ENCODE measurements around the gene DSG2.

DSG2 gene

GRCh38 chr18:31516437-31516836 is 18.5 kb downstream of the DSG2 start:
- TF ChIP-seq ISL1 (CRISPR knock-in tag; IDR thresholded peaks at IDR 0.05) (no peak), ZNF565 (CRISPR knock-in tag; conservative IDR thresholded peaks at IDR 0.05; ENCODE audit: low read depth) (no peak), RARB (CRISPR knock-in tag; IDR thresholded peaks at IDR 0.05) (no peak), CSRNP3 (CRISPR knock-in tag; IDR thresholded peaks at IDR 0.05) (no peak), POU6F1 (CRISPR knock-in tag; IDR thresholded peaks at IDR 0.05; ENCODE audit: borderline replicate concordance, low read depth) (no peak), ZNF8 (CRISPR knock-in tag; IDR thresholded peaks at IDR 0.05) (no peak), ESRRG (CRISPR knock-in tag; IDR thresholded peaks at IDR 0.05) (no peak), PATZ1 (CRISPR knock-in tag; IDR thresholded peaks at IDR 0.05; ENCODE audit: borderline replicate concordance) (no peak), ZNF70 (CRISPR knock-in tag; IDR thresholded peaks at IDR 0.05) (no peak), TSHZ2 (CRISPR knock-in tag; IDR thresholded peaks at IDR 0.05) (no peak), ZC3H10 (CRISPR knock-in tag; IDR thresholded peaks at IDR 0.05) (no peak), BACH2 (CRISPR knock-in tag; IDR thresholded peaks at IDR 0.05; ENCODE audit: borderline replicate concordance) (no peak), ARNTL (CRISPR knock-in tag; IDR thresholded peaks at IDR 0.05; ENCODE audit: borderline replicate concordance, low read depth) (no peak), SNAI2 (CRISPR knock-in tag; IDR thresholded peaks at IDR 0.05) (no peak), TCF4 (CRISPR knock-in tag; IDR thresholded peaks at IDR 0.05; ENCODE audit: borderline replicate concordance) (no peak), TOX (CRISPR knock-in tag; IDR thresholded peaks at IDR 0.05; ENCODE audit: borderline replicate concordance) (no peak), GLIS3 (CRISPR knock-in tag; IDR thresholded peaks at IDR 0.05) (no peak), CREB5 (CRISPR knock-in tag; IDR thresholded peaks at IDR 0.05; ENCODE audit: low read depth) (no peak), ZFP30 (CRISPR knock-in tag; IDR thresholded peaks at IDR 0.05) (no peak), PPARA (CRISPR knock-in tag; IDR thresholded peaks at IDR 0.05; ENCODE audit: borderline replicate concordance) (no peak)
- no peak for ATAC-seq

- no peak for ATAC-seq
- no peak for TF ChIP-seq RARB (CRISPR knock-in tag; IDR thresholded peaks at IDR 0.05)
- no peak for TF ChIP-seq ZC3H10 (CRISPR knock-in tag; IDR thresholded peaks at IDR 0.05)
- TF ChIP-seq POU6F1 (CRISPR knock-in tag; IDR thresholded peaks at IDR 0.05; ENCODE audit: borderline replicate concordance, low read depth): no peak
- TF ChIP-seq TOX (CRISPR knock-in tag; IDR thresholded peaks at IDR 0.05; ENCODE audit: borderline replicate concordance): no peak
- no peak for TF ChIP-seq TSHZ2 (CRISPR knock-in tag; IDR thresholded peaks at IDR 0.05)
- no peak for TF ChIP-seq ZNF70 (CRISPR knock-in tag; IDR thresholded peaks at IDR 0.05)
- no peak for TF ChIP-seq OSR1 (CRISPR knock-in tag; IDR thresholded peaks at IDR 0.05)
- TF ChIP-seq CSDC2 (CRISPR knock-in tag; IDR thresholded peaks at IDR 0.05): no peak
- TF ChIP-seq ISL1 (CRISPR knock-in tag; IDR thresholded peaks at IDR 0.05): no peak
- TF ChIP-seq ZFP30 (CRISPR knock-in tag; IDR thresholded peaks at IDR 0.05): no peak
- TF ChIP-seq ARNTL (CRISPR knock-in tag; IDR thresholded peaks at IDR 0.05; ENCODE audit: borderline replicate concordance, low read depth): no peak
- no peak for TF ChIP-seq BACH2 (CRISPR knock-in tag; IDR thresholded peaks at IDR 0.05; ENCODE audit: borderline replicate concordance)
- TF ChIP-seq GLIS3 (CRISPR knock-in tag; IDR thresholded peaks at IDR 0.05): no peak
- TF ChIP-seq ZNF565 (CRISPR knock-in tag; conservative IDR thresholded peaks at IDR 0.05; ENCODE audit: low read depth): no peak
- no peak for TF ChIP-seq TCF4 (CRISPR knock-in tag; IDR thresholded peaks at IDR 0.05; ENCODE audit: borderline replicate concordance)
- no peak for TF ChIP-seq CREB5 (CRISPR knock-in tag; IDR thresholded peaks at IDR 0.05; ENCODE audit: low read depth)
Observed at GRCh38 chr18:31526374-31526773, 28.4 kb downstream of the DSG2 start.
